ENCODE data around the gene NR3C1. TPM values are rescaled to one million over a fixed set of nuclear protein-coding genes. Genes with fewer than 3 reads are reported as not detected.

NR3C1 gene
- total and polyA plus RNA-seq, 2 of the 4 experiments (the other 2 are of a cell fraction), result 13.7 to 77.4 TPM

- Histone ChIP-seq H2AK9ac (replicated peaks; ENCODE audit: low read depth, low read length, poor library complexity) (no peak overlapping the region), H3K79me1 (ENCODE audit: low read depth in 1 of 2, low read length in 2 of 2) (no peaks in the 10 kb centered on the region), H2BK5ac (ENCODE audit: low read depth, low read length, poor library complexity, severe bottlenecking) (no peak overlapping the region), H3K27ac (ENCODE audit: insufficient read depth, low read length) (no peak overlapping the region), H3K9me1 (ENCODE audit: insufficient read depth, low read length) (peaks cover 12% of the 10 kb centered on the region; the same call in 1 of the 2 replicates), H4K8ac (ENCODE audit: low read depth in 2 of 2, low read length in 2 of 2) (no peak overlapping the region; a peak in 1 of 4 replicates), H2BK120ac (ENCODE audit: low read depth, low read length) (peak overlapping the region; percentile 39; the same call in 1 of the 2 replicates), H3K56ac (ENCODE audit: extremely low read depth, insufficient read depth, low read length) (no peak overlapping the region), H3K9ac (ENCODE audit: low read depth, low read length) (no peak overlapping the region), H3K14ac (replicated peaks; ENCODE audit: low read depth, low read length) (peak overlapping the region; percentile 5; the same call in 1 of the 2 replicates), H4K5ac (ENCODE audit: low read depth, low read length) (no peak overlapping the region; the same call in 1 of the 2 replicates), H3K4ac (ENCODE audit: low read depth, low read length) (peak overlapping the region; percentile 68), H3K9me3 (ENCODE audit: control insufficient read depth, insufficient read depth, low read length) (no peaks in the 10 kb centered on the region), H2AFZ (replicated peaks; ENCODE audit: low read length, poor library complexity) (no peak overlapping the region), H2AK5ac (ENCODE audit: low read depth, low read length) (peak overlapping the region; percentile 65; the same call in 1 of the 2 replicates), H3K36me3 (ENCODE audit: control insufficient read depth, insufficient read depth, low read length) (no peaks in the 10 kb centered on the region), H2BK15ac (ENCODE audit: low read depth, low read length) (peak overlapping the region; percentile 33; the same call in 2 of the 3 replicates), H4K91ac (ENCODE audit: insufficient read depth, low read depth, low read length) (peak overlapping the region; percentile 3), H3K18ac (ENCODE audit: low read depth, low read length) (peak overlapping the region; percentile 9; the same call in 1 of the 2 replicates), H3K23ac (ENCODE audit: low read depth, low read length) (peak overlapping the region; percentile 48; the same call in 1 of the 2 replicates), H3K4me3 (ENCODE audit: insufficient read depth, low read depth, low read length) (no peak overlapping the region), H4K20me1 (ENCODE audit: insufficient read depth, low read length) (no peaks in the 10 kb centered on the region), H3K4me2 (ENCODE audit: low read depth, low read length) (no peak overlapping the region), H2BK20ac (ENCODE audit: low read depth, low read length) (peak overlapping the region; percentile 57), H3K4me1 (ENCODE audit: control insufficient read depth, insufficient read depth, low read length) (peaks cover 12% of the 10 kb centered on the region), H3K27me3 (ENCODE audit: control insufficient read depth, insufficient read depth, low read length) (no peaks in the 10 kb centered on the region)
- DNase-seq, result peak; percentile 17
- ChIA-PET CTCF (no interaction called here), POLR2A (ENCODE audit: unreplicated experiment) (no interaction called here)
- in situ Hi-C loops (cut with MboI; ENCODE audit: low sequenced_read_pairs), result no loop called here
- ATAC-seq (ENCODE audit: low read depth), result no peak
- dilution Hi-C loops (cut with HindIII; ENCODE audit: low sequenced_read_pairs, unreplicated experiment), result no loop called here
- TF ChIP-seq MAZ (IDR thresholded peaks at IDR 0.05; ENCODE audit: borderline replicate concordance, low read depth, low read length), result no peak
- no peak for TF ChIP-seq MXI1 (IDR thresholded peaks at IDR 0.05; ENCODE audit: borderline replicate concordance, low read depth, low read length)
- BruUV-seq (replicated peaks), result no TSS peak
- WGBS, 2 experiments (ENCODE audit: extremely low coverage in 2 of 2, insufficient read length in 1 of 2), result no CpG with 5 or more reads among the region's 3 CpGs
- intact Hi-C loops (cut with micrococcal nuclease), result no loop called here
Measured at GRCh38 chr5:143231416-143231815, 172.1 kb downstream of the NR3C1 start.
